HUDEP-2 (cell line): Measurements from ENCODE around the gene IL20RA.

ENCODE experiments used
- DNase-seq, 76 experiments: peaks; one replicate each; lab custom pipeline; 2025; ENCODE audit not compliant: unreplicated experiment in 76 of 76; lab: John Stamatoyannopoulos, UW

Gene IL20RA

GRCh38 chr6:137011406-137011805 lies 33.4 kb downstream of the IL20RA start:
- no peak for DNase-seq

GRCh38 chr6:137010128-137010718 lies 34.5 kb downstream of the IL20RA start:
- no peak for DNase-seq

DNA sequence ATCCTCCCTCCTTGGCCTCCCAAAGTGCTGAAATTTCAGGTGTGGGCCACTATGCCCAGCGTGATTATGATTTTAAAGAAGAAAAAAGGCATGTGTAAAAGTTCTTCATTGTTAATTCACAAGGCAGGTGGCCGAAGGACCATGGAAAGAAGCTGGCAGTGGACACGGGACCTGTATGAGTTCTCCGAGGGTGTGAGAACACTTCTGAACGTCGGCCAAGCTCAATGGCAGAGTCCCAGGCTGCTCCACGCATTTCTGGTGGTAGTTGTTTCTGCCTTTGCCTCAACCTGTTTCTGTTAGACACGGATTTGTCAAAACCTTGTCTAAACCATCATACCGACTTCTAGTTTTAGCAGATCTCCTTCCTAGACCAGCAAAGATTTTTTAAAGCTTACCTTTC lies 36.6 kb downstream of the IL20RA start:
- no peak for DNase-seq

DNA sequence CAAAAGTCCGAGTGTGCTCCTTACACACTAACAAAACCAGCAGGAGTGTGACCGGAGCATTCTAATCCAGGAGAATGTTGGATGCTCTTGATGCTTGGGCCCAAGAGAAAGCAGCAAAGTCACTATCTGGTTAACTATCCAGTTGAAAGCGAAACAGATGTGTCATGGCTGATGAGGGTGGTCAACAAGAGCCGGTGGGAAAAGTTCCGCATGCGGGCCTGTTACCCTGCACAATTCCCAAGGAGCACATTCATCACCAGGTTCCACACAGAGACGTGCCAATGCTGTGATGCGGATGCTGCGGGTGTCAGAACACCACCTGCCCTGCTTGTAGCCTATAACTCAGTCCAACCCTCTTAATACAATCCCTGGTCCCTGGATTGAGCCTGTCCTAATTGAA lies 38.7 kb downstream of the IL20RA start:
- no peak for DNase-seq

DNA sequence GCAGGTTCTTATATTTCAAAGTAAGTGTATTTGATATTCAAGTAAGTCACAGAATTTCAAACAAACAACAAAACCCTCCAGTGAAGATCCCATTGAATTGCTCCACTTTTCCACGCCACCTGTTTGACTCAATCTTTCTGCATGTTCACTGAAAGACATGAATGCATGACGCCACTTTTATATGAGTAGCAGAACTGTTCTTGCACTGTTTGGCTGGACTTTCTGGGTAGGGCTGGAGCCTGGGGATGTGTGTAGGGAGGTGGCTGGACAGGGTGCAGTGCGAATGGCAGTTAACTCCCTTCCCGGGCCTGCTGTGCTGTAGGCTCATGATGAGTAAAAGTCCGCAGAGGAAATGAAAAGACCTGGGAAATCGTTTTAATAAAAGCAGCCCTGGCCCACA lies 39.7 kb downstream of the IL20RA start:
- no peak for DNase-seq

- no peak for DNase-seq
Measured at GRCh38 chr6:137002505-137002904, 42.3 kb downstream of the IL20RA start.

DNA sequence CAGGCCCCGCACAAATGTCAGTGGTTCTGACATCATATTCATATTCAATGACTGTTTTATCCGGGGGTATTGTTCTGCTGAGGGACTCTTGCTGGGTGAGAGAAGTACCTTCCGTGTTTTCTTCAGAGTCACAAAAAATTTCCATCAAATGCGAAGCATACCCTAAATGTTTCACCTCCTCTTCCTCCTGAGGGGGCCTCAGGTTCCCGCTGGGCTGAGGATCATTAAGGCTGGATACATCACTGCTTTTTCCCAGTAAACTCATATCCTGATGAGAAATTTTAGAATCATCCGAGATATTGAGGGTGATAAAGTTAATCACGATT lies 42.8 kb downstream of the IL20RA start:
- no peak for DNase-seq

- DNase-seq, result no peak
Measured at GRCh38 chr6:137001299-137001976, 43.3 kb downstream of the IL20RA start.

DNA sequence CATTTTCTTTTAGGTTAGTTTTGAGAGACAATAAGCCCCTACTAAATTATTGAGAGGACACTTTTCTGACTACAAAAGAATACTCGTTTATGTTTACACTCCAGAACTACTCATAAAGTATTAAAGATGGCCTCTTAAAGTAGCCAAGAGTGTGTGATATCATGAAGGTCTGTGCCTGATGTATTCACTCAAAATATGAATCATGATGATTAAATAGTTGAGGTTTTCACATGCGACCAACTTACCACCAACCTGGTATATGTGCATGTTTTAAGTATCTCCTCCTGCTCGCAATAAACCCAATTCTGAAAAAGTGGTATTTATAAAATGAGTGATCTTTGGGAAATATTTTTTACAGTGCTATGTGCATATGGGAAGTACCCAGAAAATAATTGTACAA lies 43.9 kb downstream of the IL20RA start:
- DNase-seq, result no peak

- no peak for DNase-seq
Measured at GRCh38 chr6:136995521-136995920, 49.2 kb downstream of the IL20RA start.

DNA sequence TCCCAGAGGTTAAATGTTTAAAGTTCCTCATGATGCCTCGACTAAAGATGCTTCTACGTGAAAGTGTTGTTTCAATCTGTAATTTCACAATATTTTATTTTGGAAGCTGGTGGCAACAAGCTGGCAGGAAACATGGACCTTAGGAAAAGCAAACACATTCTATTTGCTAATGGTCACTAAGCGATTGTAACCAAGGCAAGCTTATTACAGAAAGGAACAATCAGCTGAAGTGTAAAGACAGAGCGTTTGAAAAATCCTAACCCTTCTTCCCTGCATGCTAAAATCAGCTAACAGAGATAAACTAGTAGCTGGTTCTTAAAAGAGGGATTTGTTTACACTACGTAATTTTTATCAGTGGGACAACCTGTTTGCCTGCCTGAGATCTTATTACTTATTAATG lies 50.0 kb downstream of the IL20RA start:
- no peak for DNase-seq

DNA sequence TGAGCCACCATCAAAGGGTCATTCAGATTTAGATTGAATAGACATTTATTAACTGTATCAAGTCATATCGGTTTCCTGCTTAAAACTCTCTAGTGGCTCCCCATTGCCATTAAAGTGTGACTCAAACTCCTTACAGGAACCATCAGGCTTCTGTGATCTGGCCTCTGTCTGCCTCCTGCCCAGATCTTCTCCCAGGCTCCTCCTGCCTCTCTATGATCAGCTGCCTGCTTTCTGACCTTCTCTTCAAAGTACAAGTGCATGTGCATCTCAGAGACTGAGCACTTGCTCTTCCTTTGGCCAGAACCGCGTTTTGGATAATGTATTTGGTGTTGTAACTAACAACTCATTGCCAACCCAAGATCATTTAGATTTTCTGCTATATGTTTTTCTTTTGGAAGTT lies 52.7 kb downstream of the IL20RA start:
- no peak for DNase-seq

DNA sequence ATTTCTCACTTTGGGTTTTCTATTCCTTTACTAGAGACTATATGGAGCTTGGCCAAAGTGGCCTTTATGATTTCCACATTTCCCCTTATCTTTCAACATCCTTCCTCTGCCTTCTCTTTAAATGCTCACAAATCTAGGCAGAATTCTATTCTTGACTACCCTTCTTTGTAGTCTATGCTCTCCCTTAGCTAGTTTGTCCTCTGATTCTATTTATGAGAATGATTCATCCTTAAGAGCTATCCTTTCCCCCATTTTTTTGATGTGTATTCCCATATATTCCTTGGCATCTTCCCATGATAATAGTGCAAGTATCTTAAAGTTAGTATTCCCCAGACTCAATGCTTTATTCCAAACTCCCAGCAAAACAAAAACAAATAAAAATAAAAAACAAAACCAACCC lies 53.1 kb downstream of the IL20RA start:
- no peak for DNase-seq

DNA sequence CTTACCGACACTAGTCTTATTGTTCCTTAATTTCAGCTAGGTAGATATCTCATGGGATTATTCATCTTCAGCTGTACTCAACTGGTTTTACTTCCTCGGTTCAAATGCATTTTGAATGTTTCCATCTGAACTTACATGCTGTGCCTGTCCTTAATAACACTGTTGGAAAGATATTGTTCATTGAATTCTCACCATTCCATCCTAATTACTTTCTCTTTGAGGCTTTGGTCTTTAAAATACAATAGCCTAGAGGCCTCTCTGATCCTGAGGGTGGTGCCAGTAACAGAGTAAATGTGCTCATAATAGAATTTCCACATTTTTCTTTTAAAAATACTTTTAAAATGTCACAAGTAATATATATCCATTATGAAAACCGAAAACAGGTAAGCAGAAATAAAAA lies 54.0 kb downstream of the IL20RA start:
- DNase-seq, result no peak

DNA sequence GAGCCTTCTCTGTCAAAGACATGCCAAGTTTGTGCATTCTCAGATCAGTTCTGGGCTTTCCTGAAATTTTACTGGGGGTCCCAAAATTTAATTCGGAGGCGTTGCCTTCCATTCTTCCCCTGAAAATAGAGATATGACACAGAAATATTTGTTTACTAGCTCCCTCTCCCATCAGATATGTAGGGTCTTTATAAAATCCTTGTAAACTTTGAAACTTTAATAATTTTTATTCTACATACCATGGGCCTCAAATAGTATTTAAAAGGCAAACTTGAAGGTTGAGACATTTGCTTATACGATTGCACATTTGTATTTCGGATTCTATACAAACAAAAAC lies 54.6 kb downstream of the IL20RA start:
- DNase-seq, result no peak

GRCh38 chr6:136989571-136990241 lies 55.1 kb downstream of the IL20RA start:
- DNase-seq, result no peak

DNA sequence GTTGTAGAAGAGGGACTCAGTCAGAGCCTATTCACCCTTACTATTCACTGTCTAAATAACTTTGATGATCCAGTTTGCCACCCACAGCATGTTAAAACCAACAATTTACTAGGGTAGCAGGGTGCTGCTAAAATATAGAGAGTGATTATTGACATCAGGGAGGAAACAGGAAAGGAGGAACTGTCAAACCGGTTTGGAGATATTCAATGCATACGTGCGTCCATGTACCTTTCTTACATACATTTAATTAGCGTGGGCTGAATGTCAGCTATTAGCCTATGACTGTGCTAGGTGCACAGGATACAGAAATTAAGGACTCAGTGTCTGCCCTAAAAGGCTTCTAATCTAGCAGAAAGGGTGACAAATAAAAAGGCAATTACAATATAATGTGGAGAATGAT lies 57.2 kb downstream of the IL20RA start:
- DNase-seq, result no peak

GRCh38 chr6:136985502-136985901 lies 59.3 kb downstream of the IL20RA start:
- no peak for DNase-seq

- no peak for DNase-seq
Measured at GRCh38 chr6:136984578-136984977, 60.2 kb downstream of the IL20RA start.

- DNase-seq, result no peak
Measured at GRCh38 chr6:136983687-136984086, 61.1 kb downstream of the IL20RA start.

GRCh38 chr6:136982928-136983327 lies 61.8 kb downstream of the IL20RA start:
- DNase-seq, result no peak

DNA sequence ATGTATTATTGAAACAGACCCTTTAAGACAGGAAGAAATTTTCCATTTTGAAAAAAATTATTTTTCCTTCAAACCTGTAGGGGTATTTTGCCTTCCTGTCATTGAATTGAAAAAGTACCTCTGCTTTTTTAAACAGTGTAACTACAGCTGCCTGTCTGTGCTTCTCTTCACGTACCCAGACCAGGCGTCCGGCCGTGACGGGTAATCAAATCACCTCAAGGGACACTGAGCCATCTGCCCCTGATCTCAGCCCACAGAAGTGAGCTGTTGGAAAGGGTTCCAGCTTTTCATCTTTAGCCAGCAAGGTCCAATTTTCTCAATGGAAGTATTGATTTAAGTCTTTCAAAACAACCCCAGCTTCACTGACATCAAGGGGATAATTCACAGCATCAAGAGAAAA lies 64.7 kb downstream of the IL20RA start:
- DNase-seq, result no peak

DNA sequence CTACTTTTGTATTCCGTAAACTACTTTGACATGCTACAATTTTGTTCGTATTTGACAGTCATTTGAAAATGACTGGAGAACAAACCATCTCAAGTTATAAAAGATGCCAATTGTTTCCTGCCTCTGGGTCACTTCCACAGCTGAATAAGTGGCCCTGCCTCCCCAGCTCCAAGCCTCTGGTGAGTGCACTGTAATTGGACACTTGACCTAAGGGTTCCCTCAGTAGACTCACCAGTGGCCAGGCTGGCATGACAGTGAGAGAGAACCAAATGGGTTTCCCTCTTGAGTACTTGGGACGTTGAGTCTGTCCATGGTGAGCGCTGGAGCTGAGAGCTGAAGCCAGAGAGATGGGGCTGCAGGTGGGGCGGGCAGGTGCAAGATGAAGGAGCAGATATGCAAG lies 65.6 kb downstream of the IL20RA start:
- DNase-seq, result no peak
